HUES6 (cell line): ENCODE results near the gene ABCA7.

Experiments
- H3K27ac ChIP-seq: 2 replicates; pipeline ENCODE4 v1.7.0; 2013; ENCODE audit warnings: low read depth, mild to moderate bottlenecking, low read length, inconsistent platforms
- H3K27me3 ChIP-seq: 2 replicates; pipeline ENCODE4 v1.6.1; 2013; ENCODE audit warnings: low read length; ENCODE audit not compliant: control insufficient read depth, insufficient read depth
- H3K36me3 ChIP-seq: 2 replicates; pipeline ENCODE4 v1.6.1; 2013; ENCODE audit warnings: low read length; ENCODE audit not compliant: control insufficient read depth, insufficient read depth
- H3K4me1 ChIP-seq: 2 replicates; pipeline ENCODE4 v1.6.1; 2013; ENCODE audit warnings: low read length; ENCODE audit not compliant: control insufficient read depth, insufficient read depth
- H3K4me3 ChIP-seq: 2 replicates; pipeline ENCODE4 v1.5.1; 2013; ENCODE audit warnings: low read depth, low read length
- H3K9ac ChIP-seq: one replicate; pipeline ENCODE4 v1.6.1; 2013; ENCODE audit warnings: mild to moderate bottlenecking, low read length
- H3K9me3 ChIP-seq: 2 replicates; pipeline ENCODE4 v1.6.1; 2013; ENCODE audit warnings: low read depth, low read length; ENCODE audit not compliant: control insufficient read depth, insufficient read depth

Gene ABCA7

DNA sequence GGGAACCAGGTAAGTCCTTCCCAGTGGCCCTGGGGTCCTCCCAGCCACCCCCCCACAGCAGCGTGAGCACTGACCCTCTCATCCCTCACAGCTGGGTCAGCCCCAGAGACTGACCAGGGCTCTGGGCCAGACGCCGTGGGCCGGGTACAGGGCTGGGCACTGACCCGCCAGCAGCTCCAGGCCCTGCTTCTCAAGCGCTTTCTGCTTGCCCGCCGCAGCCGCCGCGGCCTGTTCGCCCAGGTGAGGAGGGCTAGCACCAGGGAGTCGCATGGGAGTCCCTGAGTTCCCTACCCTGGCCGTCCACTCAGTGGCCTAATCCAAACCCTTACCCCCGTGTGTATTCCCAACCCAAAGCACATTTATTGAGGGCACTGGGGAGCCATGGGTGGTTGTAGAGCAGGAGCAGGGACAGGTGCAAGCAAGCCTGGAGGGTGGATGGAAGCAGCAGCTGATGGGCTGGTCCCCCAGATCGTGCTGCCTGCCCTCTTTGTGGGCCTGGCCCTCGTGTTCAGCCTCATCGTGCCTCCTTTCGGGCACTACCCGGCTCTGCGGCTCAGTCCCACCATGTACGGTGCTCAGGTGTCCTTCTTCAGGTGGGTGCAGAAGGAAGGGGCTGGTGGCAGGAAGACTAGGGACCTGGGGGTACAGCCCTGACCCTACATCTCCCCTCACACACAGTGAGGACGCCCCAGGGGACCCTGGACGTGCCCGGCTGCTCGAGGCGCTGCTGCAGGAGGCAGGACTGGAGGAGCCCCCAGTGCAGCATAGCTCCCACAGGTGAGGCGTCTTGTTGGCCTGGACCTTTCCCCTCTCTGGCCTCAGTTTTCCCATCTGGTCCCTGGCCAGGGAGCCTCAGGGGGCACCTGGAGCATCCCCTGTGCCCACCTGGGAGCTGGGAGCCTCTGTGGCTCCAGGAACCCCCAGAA lies 14.5 kb downstream of the ABCA7 start:
- peaks cover 35% of the 10 kb centered on the region for H3K36me3 ChIP-seq

DNA sequence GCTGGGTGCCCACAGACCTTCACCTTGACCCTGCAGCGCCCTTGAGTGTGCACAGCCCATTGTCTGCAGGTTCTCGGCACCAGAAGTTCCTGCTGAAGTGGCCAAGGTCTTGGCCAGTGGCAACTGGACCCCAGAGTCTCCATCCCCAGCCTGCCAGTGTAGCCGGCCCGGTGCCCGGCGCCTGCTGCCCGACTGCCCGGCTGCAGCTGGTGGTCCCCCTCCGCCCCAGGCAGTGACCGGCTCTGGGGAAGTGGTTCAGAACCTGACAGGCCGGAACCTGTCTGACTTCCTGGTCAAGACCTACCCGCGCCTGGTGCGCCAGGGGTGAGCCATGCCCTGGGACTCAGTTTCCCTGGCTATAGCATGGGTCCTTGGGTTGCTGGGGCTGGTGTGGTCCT lies 15.1 kb downstream of the ABCA7 start:
- no peaks in the 10 kb centered on the region; the same call in 1 of the 2 replicates for H3K4me1 ChIP-seq
- no peak overlapping the region for H3K9ac ChIP-seq
- H3K9me3 ChIP-seq, result peaks cover 32% of the 10 kb centered on the region; the same call in 1 of the 2 replicates
- peaks cover 35% of the 10 kb centered on the region for H3K36me3 ChIP-seq
- H3K27ac ChIP-seq, result no peak overlapping the region
- H3K27me3 ChIP-seq, result no peaks in the 10 kb centered on the region
- H3K4me3 ChIP-seq, result no peak overlapping the region

More for the DNA sequence above, 14.5 kb downstream of the ABCA7 start:
- H3K27me3 ChIP-seq, result no peaks in the 10 kb centered on the region
- H3K4me1 ChIP-seq, result no peaks in the 10 kb centered on the region; the same call in 1 of the 2 replicates
- H3K9me3 ChIP-seq, result peaks cover 32% of the 10 kb centered on the region; the same call in 1 of the 2 replicates
- H3K27ac ChIP-seq, result no peak overlapping the region
- H3K9ac ChIP-seq, result no peak overlapping the region
- H3K4me3 ChIP-seq, result no peak overlapping the region

DNA sequence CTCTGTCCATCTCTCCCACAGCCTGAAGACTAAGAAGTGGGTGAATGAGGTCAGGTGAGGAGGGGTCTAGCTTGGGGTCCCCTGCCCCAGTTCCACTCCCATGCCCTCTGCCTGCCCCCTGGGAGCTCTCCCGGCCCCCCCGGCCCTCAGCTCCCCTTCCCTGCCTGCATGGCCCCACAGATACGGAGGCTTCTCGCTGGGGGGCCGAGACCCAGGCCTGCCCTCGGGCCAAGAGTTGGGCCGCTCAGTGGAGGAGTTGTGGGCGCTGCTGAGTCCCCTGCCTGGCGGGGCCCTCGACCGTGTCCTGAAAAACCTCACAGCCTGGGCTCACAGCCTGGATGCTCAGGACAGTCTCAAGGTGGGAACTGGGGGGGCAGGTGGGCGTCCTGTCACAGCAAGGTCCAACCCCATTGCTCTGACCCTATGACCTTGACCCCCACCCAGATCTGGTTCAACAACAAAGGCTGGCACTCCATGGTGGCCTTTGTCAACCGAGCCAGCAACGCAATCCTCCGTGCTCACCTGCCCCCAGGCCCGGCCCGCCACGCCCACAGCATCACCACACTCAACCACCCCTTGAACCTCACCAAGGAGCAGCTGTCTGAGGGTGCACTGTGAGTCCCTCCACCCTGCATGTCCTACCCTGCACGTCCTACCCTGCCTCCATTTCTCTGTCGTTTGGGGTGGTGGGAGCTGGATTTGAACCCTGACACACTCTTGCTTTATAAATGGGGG lies 16.1 kb downstream of the ABCA7 start:
- no peak overlapping the region for H3K4me3 ChIP-seq
- peaks cover 35% of the 10 kb centered on the region for H3K36me3 ChIP-seq
- H3K9me3 ChIP-seq, result peaks cover 32% of the 10 kb centered on the region; the same call in 1 of the 2 replicates
- H3K27me3 ChIP-seq, result no peaks in the 10 kb centered on the region
- H3K4me1 ChIP-seq, result no peaks in the 10 kb centered on the region; the same call in 1 of the 2 replicates
- H3K27ac ChIP-seq, result no peak overlapping the region
- no peak overlapping the region for H3K9ac ChIP-seq

DNA sequence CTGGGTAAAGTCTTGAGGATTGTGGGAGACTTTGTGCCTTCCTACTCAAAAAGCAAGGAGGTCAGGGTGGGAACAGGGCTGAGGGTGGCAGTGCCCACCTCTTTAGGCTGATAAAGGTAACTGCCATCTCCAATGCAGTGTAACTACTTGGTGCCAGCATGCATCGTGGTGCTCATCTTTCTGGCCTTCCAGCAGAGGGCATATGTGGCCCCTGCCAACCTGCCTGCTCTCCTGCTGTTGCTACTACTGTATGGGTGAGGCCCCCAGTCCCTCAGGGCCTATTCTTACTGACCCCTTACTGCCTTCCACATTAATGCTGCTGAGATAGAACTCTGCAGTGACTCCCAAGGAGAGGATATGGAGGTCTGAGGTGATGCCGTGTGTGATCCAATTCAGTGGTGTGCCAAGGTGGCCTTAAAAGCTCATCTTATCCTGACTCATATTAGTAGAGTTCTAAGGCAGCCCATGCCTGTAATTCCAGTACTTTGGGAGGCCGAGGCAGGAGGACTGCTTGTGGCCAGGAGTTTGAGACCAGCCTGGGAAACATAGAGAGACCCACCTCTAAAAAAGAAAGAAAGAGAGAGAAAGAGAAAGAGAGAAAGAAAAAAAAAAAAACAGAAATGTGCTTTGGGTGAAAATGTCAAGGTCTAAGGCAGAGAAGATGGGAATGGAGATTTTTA lies 17.4 kb downstream of the ABCA7 start:
- no peak overlapping the region for H3K4me3 ChIP-seq
- H3K4me1 ChIP-seq, result peaks cover 3% of the 10 kb centered on the region; the same call in 1 of the 2 replicates
- peaks cover 32% of the 10 kb centered on the region; the same call in 1 of the 2 replicates for H3K9me3 ChIP-seq
- no peaks in the 10 kb centered on the region for H3K27me3 ChIP-seq
- no peak overlapping the region for H3K9ac ChIP-seq
- peaks cover 35% of the 10 kb centered on the region for H3K36me3 ChIP-seq
- H3K27ac ChIP-seq, result no peak overlapping the region

DNA sequence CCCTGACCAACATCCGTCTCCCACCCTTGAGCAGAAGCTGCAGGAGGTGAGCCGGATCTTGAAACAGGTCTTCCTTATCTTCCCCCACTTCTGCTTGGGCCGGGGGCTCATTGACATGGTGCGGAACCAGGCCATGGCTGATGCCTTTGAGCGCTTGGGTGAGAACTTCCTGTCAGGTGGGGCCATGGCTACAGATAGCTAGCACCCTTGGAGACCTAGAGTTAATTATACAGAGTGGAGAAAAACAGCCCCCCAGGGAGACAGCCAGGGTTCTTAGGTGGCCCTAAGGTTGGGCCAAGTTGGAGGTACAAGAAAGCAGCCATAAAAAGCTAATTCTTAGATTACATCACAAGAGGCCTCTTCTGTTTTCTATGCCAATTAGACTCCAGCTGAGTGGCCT lies 18.2 kb downstream of the ABCA7 start:
- peaks cover 35% of the 10 kb centered on the region for H3K36me3 ChIP-seq
- no peak overlapping the region for H3K9ac ChIP-seq

DNA sequence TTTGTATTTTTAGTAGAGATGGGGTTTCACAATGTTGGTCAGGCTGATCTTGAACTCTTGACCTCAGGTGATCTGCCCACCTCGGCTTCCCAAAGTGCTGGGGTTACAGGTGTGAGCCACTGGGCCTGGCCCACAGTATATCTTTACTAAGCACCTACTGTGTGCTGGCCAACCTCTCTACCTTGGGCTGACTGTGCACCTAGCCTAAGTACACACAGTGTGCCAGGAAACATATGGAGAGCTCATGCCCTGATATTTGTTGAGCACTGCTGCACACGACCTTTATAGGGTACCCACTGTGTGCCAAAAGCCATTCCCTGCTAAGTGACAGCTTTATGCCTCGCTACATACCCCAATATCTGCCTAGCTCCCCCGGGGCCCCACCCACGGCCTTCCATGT lies 20.8 kb downstream of the ABCA7 start:
- peaks cover 21% of the 10 kb centered on the region for H3K36me3 ChIP-seq
- peaks cover 32% of the 10 kb centered on the region; the same call in 1 of the 2 replicates for H3K9me3 ChIP-seq

More for the DNA sequence above, 18.2 kb downstream of the ABCA7 start:
- Histone ChIP-seq H3K9me3 (peaks cover 32% of the 10 kb centered on the region; the same call in 1 of the 2 replicates), H3K4me1 (peaks cover 5% of the 10 kb centered on the region; the same call in 1 of the 2 replicates), H3K4me3 (no peak overlapping the region), H3K27ac (no peak overlapping the region), H3K27me3 (no peaks in the 10 kb centered on the region)

DNA sequence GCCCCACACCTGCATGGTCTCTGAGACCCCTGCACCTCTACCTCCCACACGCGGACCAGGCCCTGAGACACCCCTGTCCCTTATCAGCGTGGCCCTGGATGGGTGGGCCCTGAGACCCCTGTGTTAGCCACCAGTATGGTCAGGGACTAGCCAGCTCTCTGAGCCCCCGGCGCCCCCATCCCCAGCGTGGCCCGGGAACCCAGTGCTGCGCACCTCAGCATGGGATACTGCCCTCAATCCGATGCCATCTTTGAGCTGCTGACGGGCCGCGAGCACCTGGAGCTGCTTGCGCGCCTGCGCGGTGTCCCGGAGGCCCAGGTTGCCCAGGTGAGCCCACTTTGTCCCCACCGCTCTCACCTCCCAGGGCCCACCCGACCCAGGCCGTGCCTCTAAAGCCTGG lies 22.1 kb downstream of the ABCA7 start:
- H3K27me3 ChIP-seq, result peaks cover 14% of the 10 kb centered on the region; the same call in 1 of the 2 replicates
- peaks cover 19% of the 10 kb centered on the region; the same call in 1 of the 2 replicates for H3K9me3 ChIP-seq
- H3K4me3 ChIP-seq, result peak overlapping the region; percentile 49; the same call in 1 of the 2 replicates
- H3K9ac ChIP-seq, result peak overlapping the region; percentile 49
- peaks cover 10% of the 10 kb centered on the region for H3K36me3 ChIP-seq
- no peak overlapping the region for H3K27ac ChIP-seq
- H3K4me1 ChIP-seq, result peaks cover 35% of the 10 kb centered on the region

More for the DNA sequence above, 20.8 kb downstream of the ABCA7 start:
- Histone ChIP-seq H3K4me3 (no peak overlapping the region), H3K4me1 (peaks cover 23% of the 10 kb centered on the region), H3K27me3 (peaks cover 5% of the 10 kb centered on the region; the same call in 1 of the 2 replicates), H3K9ac (no peak overlapping the region), H3K27ac (no peak overlapping the region)

DNA sequence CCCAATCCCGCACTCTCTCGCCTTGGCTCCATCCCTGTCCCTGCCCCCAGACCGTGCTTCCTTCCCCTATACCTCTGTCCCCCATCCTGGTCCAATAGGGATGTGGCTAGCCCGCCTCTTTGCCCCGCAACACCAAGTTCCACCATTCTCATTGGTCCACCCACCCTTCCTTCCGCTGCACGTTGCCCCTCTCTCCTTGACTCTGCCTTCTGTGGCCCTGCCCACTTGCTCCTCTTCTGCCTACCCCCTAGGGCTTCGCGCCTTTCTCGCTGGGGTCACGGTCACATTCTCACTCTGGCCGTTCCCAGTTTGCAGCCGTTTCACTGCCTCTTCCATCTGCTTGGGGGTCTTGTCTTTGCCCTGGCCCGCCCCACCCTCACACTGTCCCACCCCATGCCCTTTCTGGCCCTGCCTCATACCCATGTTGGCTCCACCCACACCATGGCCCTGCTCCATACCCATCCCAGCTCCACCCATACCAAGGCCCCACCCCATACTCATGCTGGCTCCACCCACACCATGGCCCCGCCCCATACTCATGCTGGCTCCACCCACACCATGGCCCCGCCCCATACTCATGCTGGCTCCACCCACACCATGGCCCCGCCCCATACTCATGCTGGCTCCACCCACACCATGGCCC lies 22.6 kb downstream of the ABCA7 start:
- Histone ChIP-seq H3K9me3 (peaks cover 14% of the 10 kb centered on the region; the same call in 1 of the 2 replicates), H3K9ac (peak overlapping the region; percentile 49), H3K36me3 (peaks cover 6% of the 10 kb centered on the region), H3K4me3 (peak overlapping the region; percentile 49; the same call in 1 of the 2 replicates), H3K27me3 (peaks cover 19% of the 10 kb centered on the region), H3K4me1 (peaks cover 35% of the 10 kb centered on the region), H3K27ac (no peak overlapping the region)

DNA sequence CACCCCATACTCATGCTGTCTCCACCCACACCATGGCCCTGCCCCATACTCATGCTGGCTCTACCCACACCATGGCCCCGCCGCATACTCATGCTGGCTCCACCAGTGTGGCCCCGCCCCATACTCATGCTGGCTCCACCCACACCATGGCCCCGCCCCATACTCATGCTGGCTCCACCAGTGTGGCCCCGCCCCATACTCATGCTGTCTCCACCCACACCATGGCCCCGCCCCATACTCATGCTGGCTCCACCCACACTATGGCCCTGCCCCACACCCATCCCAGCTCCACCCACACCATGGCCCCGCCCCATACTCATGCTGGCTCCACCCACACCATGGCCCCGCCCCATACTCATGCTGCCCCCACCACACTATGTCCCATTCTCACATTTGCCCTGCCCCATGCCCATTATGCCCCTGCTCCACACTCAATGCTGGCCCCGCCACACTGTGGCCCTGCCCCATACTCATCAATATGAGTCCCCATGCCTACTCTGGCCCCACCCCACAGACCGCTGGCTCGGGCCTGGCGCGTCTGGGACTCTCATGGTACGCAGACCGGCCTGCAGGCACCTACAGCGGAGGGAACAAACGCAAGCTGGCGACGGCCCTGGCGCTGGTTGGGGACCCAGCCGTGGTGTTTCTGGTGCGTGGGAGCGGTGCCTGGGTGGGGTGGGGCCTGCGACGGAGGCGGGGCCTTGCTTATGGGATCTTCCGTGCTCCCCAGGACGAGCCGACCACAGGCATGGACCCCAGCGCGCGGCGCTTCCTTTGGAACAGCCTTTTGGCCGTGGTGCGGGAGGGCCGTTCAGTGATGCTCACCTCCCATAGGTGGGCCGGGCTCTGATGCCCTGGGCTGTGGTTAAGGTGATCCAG lies 23.4 kb downstream of the ABCA7 start:
- Histone ChIP-seq H3K9ac (no peak overlapping the region), H3K27ac (no peak overlapping the region), H3K9me3 (peaks cover 7% of the 10 kb centered on the region; the same call in 1 of the 2 replicates), H3K4me3 (peak overlapping the region; percentile 39; the same call in 1 of the 2 replicates), H3K4me1 (peaks cover 35% of the 10 kb centered on the region), H3K27me3 (peaks cover 23% of the 10 kb centered on the region), H3K36me3 (peaks cover 6% of the 10 kb centered on the region)
